ENCODE data around the gene SLC5A7.

- TF ChIP-seq POLR2AphosphoS5 (IDR thresholded peaks at IDR 0.05; ENCODE audit: insufficient read depth in 1 of 2, low read depth in 1 of 2), result no peak
- TF ChIP-seq CTCF (IDR thresholded peaks at IDR 0.05), result no peak
Observed at GRCh38 chr2:108031471-108031941, 45.2 kb downstream of the SLC5A7 start.
